ENCODE results near the gene TSHZ1. TPM values are rescaled to one million over a fixed set of nuclear protein-coding genes. Genes with fewer than 3 reads are reported as not detected.
A peak's percentile ranks its signal among the peaks of the same experiment; 100 is the strongest.

TSHZ1 gene
- total and polyA plus RNA-seq, 4 experiments from 2014 or later, result 0.84 to 32.0 (median 18.3) TPM

DNA sequence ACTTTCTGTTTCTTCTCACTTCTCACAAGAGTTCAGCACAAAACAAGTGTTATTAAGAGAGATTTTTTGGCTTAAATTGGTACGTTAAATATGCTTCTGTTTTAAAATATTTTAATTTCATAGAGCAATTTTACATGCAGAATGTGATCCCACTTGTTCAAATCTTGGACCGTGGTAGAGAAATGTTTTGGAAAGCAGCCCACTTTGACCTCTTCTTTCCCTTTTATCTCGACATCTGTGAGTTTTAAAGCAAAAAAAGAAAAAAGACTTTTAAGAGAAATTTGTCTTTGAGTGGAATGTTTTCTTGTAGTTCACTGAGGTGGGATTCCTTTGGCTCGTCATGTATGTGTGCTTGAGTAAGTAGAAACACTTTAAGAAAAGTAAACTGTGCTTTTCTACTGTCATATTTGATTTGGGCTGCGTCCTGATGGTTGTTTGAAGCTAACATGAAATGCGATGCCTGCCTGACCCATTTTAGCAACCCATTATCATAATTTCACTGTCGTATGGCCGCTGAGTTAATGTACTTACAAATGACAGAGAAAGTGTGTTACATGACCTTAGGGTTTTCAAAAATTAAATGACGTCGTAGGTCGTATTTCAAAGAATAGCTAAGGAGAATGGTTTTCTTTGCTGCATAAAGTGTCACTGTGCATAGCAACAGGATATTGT is 54.5 kb downstream of the TSHZ1 start:
- H3K4me1 Mint-ChIP-seq, result peaks cover 36 to 76% (median 55%) of the 10 kb centered on the region in 4 donors
- intact Hi-C loops (cut with micrococcal nuclease), result no loop called here
- Histone ChIP-seq H3K4me3 (ENCODE audit: low read length in 2 of 2) (no peak overlapping the region), H3K9me3 (ENCODE audit: control insufficient read depth in 1 of 2, low read length in 2 of 2) (no peaks in the 10 kb centered on the region), H3K27me3 (ENCODE audit: insufficient read depth, low read length) (no peaks in the 10 kb centered on the region), H3K4me1 (ENCODE audit: insufficient read depth, low read length) (peaks cover 9% of the 10 kb centered on the region), H3K27ac (ENCODE audit: low read depth, low read length) (no peak overlapping the region), H3K36me3 (ENCODE audit: insufficient read depth, low read length) (no peaks in the 10 kb centered on the region)
- H3K36me3 Mint-ChIP-seq, result peaks cover 0 to 2% of the 10 kb centered on the region in 2 donors
- POLR2A ChIA-PET (ENCODE audit: partially characterized antibody), result no interaction called here
- no peak overlapping the region for H3K4me3 Mint-ChIP-seq
- peaks cover 0 to 1% (median 0%) of the 10 kb centered on the region in 8 donors for H3K9me3 Mint-ChIP-seq
- peak overlapping the region in 1 of 7 donors; percentile 3 for H3K27ac Mint-ChIP-seq
- CTCF ChIA-PET (ENCODE audit: partially characterized antibody), result no interaction called here
- no peaks in the 10 kb centered on the region for H3K27me3 Mint-ChIP-seq
- no peak for DNase-seq

DNA sequence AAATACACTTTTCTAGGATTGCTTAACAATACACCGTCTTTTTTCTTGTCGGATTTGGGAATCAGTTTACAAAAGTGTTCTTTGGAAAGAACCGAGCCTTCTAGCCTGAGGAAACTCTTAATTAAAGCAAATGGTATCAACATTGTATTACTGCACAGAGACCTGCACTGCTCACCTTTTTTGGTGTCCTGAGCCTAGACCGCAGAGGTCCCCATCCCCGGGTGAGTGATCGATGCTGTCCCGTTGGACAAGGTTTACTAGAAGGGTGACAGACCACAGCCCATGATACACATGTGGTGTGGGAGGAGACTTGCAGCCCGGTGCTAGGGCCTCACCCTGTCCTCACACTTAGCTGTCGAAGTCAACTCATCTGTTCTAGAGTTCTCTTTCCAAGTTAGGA is 55.3 kb downstream of the TSHZ1 start:
- CTCF ChIA-PET (ENCODE audit: partially characterized antibody), result no interaction called here
- peaks cover 0 to 1% (median 0%) of the 10 kb centered on the region in 8 donors for H3K9me3 Mint-ChIP-seq
- H3K27ac Mint-ChIP-seq, result no peak overlapping the region
- H3K27ac ChIP-seq (ENCODE audit: low read depth, low read length), result no peak overlapping the region
- H3K4me1 Mint-ChIP-seq, result peaks cover 32 to 77% (median 56%) of the 10 kb centered on the region in 4 donors
- DNase-seq, result no peak
- H3K4me3 ChIP-seq (ENCODE audit: low read length in 2 of 2), result no peak overlapping the region
- no peaks in the 10 kb centered on the region for H3K27me3 Mint-ChIP-seq
- H3K27me3 ChIP-seq (ENCODE audit: insufficient read depth, low read length), result no peaks in the 10 kb centered on the region
- peaks cover 0 to 2% of the 10 kb centered on the region in 2 donors for H3K36me3 Mint-ChIP-seq
- no peaks in the 10 kb centered on the region for H3K9me3 ChIP-seq (ENCODE audit: control insufficient read depth in 1 of 2, low read length in 2 of 2)
- no peak overlapping the region for H3K4me3 Mint-ChIP-seq
- POLR2A ChIA-PET (ENCODE audit: partially characterized antibody), result interaction anchor here (1.2 kb wide), 1 partner anchor 55 kb away, joined by 3 read pairs; the partner anchor contains the start of gene TSHZ1
- no peaks in the 10 kb centered on the region for H3K36me3 ChIP-seq (ENCODE audit: insufficient read depth, low read length)
- peaks cover 9% of the 10 kb centered on the region for H3K4me1 ChIP-seq (ENCODE audit: insufficient read depth, low read length)
- intact Hi-C loops (cut with micrococcal nuclease), result no loop called here

DNA sequence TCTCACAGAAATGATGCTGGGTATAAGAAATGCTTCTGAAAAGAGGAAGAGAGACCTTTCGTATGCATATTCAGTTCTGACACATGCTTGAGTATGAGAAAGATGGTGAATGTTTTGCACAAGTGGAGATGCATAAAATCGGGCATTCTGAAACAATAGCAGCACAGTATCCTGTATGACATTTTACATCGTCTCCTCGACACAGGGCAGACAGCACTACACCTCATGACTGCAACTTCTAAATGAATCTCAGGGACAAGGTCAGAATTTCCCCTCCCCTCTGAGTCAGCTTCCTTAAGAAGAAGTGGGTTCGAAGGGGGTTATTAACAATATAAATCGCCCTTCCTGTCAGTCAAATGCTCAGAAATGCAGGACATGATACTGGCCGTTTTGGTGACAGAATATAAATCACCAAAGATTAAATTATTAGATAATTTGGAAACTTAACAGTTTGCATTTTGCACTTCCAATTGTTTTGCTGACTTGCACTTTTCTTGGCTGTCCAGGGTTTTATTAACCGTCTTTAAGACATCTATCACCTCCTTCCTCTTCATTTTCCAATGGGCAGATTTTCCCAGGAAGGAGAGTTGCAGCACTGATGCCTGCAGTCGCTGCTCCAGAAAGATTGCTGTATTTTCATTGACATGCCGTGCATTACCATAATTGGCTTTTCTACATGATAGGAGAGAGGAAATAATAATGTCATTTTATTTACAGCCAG is 57.2 kb downstream of the TSHZ1 start:
- intact Hi-C loops (cut with micrococcal nuclease), result no loop called here
- Mint-ChIP-seq H3K27me3 (no peaks in the 10 kb centered on the region), H3K27ac (peak overlapping the region in 1 of 7 donors; percentile 25), H3K4me3 (no peak overlapping the region), H3K4me1 (peaks cover 30 to 79% (median 56%) of the 10 kb centered on the region in 4 donors), H3K9me3 (no peaks in the 10 kb centered on the region), H3K36me3 (peaks cover 0 to 2% of the 10 kb centered on the region in 2 donors)
- ChIA-PET CTCF (ENCODE audit: partially characterized antibody) (no interaction called here), POLR2A (ENCODE audit: partially characterized antibody) (no interaction called here)
- no peak overlapping the region for H3K27ac ChIP-seq (ENCODE audit: low read depth, low read length)
- H3K4me1 ChIP-seq (ENCODE audit: insufficient read depth, low read length), result peaks cover 6% of the 10 kb centered on the region
- no peaks in the 10 kb centered on the region for H3K9me3 ChIP-seq (ENCODE audit: control insufficient read depth in 1 of 2, low read length in 2 of 2)
- no peaks in the 10 kb centered on the region for H3K27me3 ChIP-seq (ENCODE audit: insufficient read depth, low read length)
- H3K4me3 ChIP-seq (ENCODE audit: low read length in 2 of 2), result no peak overlapping the region
- DNase-seq, result no peak
- H3K36me3 ChIP-seq (ENCODE audit: insufficient read depth, low read length), result no peaks in the 10 kb centered on the region

DNA sequence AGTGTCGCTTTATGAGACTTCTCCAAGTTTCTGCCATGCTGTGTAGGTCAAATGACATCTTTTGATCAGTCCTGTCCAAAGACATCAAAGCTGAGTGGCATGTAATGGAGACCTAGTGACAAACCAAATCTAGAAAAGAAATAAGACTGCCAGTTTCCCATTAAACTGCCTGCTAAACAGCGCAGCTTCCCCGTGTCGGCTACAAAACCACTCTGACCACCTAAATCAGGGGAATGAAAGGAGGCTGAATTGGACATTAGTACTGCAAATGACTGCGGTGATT is 57.7 kb downstream of the TSHZ1 start:
- Histone ChIP-seq H3K27me3 (ENCODE audit: insufficient read depth, low read length) (no peaks in the 10 kb centered on the region), H3K4me1 (ENCODE audit: insufficient read depth, low read length) (peaks cover 6% of the 10 kb centered on the region), H3K27ac (ENCODE audit: low read depth, low read length) (no peak overlapping the region), H3K9me3 (ENCODE audit: control insufficient read depth in 1 of 2, low read length in 2 of 2) (no peaks in the 10 kb centered on the region), H3K4me3 (ENCODE audit: low read length in 2 of 2) (no peak overlapping the region), H3K36me3 (ENCODE audit: insufficient read depth, low read length) (no peaks in the 10 kb centered on the region)
- no peak overlapping the region for H3K4me3 Mint-ChIP-seq
- H3K27me3 Mint-ChIP-seq, result no peaks in the 10 kb centered on the region
- intact Hi-C loops (cut with micrococcal nuclease), result no loop called here
- H3K27ac Mint-ChIP-seq, result no peak overlapping the region
- no peaks in the 10 kb centered on the region for H3K9me3 Mint-ChIP-seq
- DNase-seq, result no peak
- H3K36me3 Mint-ChIP-seq, result peaks cover 0 to 2% of the 10 kb centered on the region in 2 donors
- ChIA-PET CTCF (ENCODE audit: partially characterized antibody) (no interaction called here), POLR2A (ENCODE audit: partially characterized antibody) (no interaction called here)
- peaks cover 30 to 81% (median 57%) of the 10 kb centered on the region in 4 donors for H3K4me1 Mint-ChIP-seq

DNA sequence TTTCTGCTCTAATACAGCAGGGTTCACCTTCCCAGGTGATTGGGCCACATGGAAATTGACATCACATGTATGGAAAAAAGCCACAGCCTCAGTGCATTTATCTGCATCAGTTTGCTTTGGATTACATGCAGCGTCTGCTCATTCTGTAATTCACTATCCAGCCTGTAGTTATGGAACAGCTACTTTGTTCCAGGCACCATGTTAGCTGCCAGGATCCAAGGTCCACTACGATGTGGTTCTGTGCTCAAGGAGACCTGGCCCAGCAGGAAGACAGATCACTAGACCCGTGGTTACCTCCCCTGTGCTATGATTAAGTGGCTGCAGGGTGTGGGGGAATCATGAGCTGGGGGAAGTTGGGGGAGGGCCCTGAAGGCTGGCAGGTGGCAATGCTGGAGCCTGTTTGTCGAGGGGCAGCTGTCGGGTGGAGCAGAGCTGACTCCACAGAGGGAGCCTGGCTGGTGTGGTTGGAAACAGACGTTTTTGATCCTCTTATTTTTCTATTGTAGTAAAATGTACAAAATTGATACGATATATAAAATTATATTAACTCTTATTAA is 58.6 kb downstream of the TSHZ1 start:
- ChIA-PET CTCF (ENCODE audit: partially characterized antibody) (no interaction called here), POLR2A (ENCODE audit: partially characterized antibody) (no interaction called here)
- intact Hi-C loops (cut with micrococcal nuclease), result no loop called here

DNA sequence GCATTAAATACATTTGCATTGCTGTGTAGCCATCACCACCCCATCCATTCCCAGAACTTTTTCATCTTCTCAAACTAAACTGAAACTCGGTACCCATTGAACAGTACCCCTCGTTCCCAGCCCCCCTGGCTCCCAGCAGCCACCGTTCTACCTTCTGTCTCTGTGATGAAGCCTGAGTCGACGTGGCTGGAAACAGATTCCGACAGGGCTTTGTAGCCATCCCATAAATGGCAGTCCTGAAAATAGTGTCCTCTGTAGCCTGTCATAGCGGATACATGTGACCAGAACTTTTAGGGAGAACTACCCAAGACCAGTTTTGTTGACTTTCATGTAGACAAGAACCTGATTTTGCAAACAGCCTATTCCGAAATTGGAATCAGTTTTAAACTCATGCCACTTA is 59.1 kb downstream of the TSHZ1 start:
- H3K4me3 ChIP-seq (ENCODE audit: low read length in 2 of 2), result no peak overlapping the region
- H3K36me3 ChIP-seq (ENCODE audit: insufficient read depth, low read length), result no peaks in the 10 kb centered on the region
- peaks cover 0 to 2% of the 10 kb centered on the region in 2 donors for H3K36me3 Mint-ChIP-seq
- intact Hi-C loops (cut with micrococcal nuclease), result no loop called here
- H3K9me3 Mint-ChIP-seq, result no peaks in the 10 kb centered on the region
- no peak overlapping the region for H3K27ac Mint-ChIP-seq
- ChIA-PET POLR2A (ENCODE audit: partially characterized antibody) (no interaction called here), CTCF (ENCODE audit: partially characterized antibody) (no interaction called here)
- H3K27me3 ChIP-seq (ENCODE audit: insufficient read depth, low read length), result no peaks in the 10 kb centered on the region
- H3K9me3 ChIP-seq (ENCODE audit: control insufficient read depth in 1 of 2, low read length in 2 of 2), result no peaks in the 10 kb centered on the region
- no peaks in the 10 kb centered on the region for H3K27me3 Mint-ChIP-seq
- H3K4me3 Mint-ChIP-seq, result peak overlapping the region in 1 of 8 donors; percentile 11
- DNase-seq, result no peak
- H3K27ac ChIP-seq (ENCODE audit: low read depth, low read length), result no peak overlapping the region
- H3K4me1 Mint-ChIP-seq, result peaks cover 29 to 78% (median 55%) of the 10 kb centered on the region in 4 donors
- H3K4me1 ChIP-seq (ENCODE audit: insufficient read depth, low read length), result peaks cover 6% of the 10 kb centered on the region

More for the DNA sequence above, 58.6 kb downstream of the TSHZ1 start:
- Mint-ChIP-seq H3K4me3 (no peak overlapping the region), H3K9me3 (no peaks in the 10 kb centered on the region), H3K27me3 (no peaks in the 10 kb centered on the region), H3K4me1 (peaks cover 30 to 81% (median 56%) of the 10 kb centered on the region in 4 donors), H3K36me3 (peaks cover 0 to 2% of the 10 kb centered on the region in 2 donors), H3K27ac (no peak overlapping the region)
- no peak for DNase-seq
- no peaks in the 10 kb centered on the region for H3K27me3 ChIP-seq (ENCODE audit: insufficient read depth, low read length)
- no peak overlapping the region for H3K27ac ChIP-seq (ENCODE audit: low read depth, low read length)
- H3K36me3 ChIP-seq (ENCODE audit: insufficient read depth, low read length), result no peaks in the 10 kb centered on the region
- no peaks in the 10 kb centered on the region for H3K9me3 ChIP-seq (ENCODE audit: control insufficient read depth in 1 of 2, low read length in 2 of 2)
- no peak overlapping the region for H3K4me3 ChIP-seq (ENCODE audit: low read length in 2 of 2)
- H3K4me1 ChIP-seq (ENCODE audit: insufficient read depth, low read length), result peaks cover 6% of the 10 kb centered on the region

DNA sequence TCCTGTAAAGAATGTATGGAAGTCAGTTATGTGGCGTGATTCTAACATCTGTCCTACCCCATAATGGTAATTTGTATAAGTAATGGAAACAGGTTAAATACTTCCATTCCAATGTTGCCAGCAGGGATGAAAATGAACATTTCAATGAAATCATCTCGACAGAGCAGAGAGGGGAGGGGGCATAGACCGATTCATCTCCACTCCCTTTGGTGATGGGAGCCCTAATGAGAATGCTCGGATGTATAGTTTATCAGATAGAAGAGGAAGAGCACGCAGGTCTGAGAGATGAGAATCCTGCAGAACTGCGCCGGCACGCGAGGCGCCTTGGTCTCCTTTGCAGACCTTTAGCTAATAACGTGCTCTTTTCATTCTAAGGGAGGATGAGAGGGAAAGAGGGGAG is 61.4 kb downstream of the TSHZ1 start:
- H3K9me3 ChIP-seq (ENCODE audit: control insufficient read depth in 1 of 2, low read length in 2 of 2), result no peaks in the 10 kb centered on the region
- H3K36me3 ChIP-seq (ENCODE audit: insufficient read depth, low read length), result no peaks in the 10 kb centered on the region
- H3K27ac Mint-ChIP-seq, result peak overlapping the region in 2 of 7 donors; percentile 15 to 53
- no peaks in the 10 kb centered on the region for H3K27me3 ChIP-seq (ENCODE audit: insufficient read depth, low read length)
- H3K27me3 Mint-ChIP-seq, result no peaks in the 10 kb centered on the region
- ChIA-PET CTCF (ENCODE audit: partially characterized antibody) (no interaction called here), POLR2A (ENCODE audit: partially characterized antibody) (no interaction called here)
- no peak overlapping the region for H3K4me3 ChIP-seq (ENCODE audit: low read length in 2 of 2)
- peak in 1 of 5 donors; percentile 13 for DNase-seq
- intact Hi-C loops (cut with micrococcal nuclease), result no loop called here
- peaks cover 0 to under 1% (median 0%) of the 10 kb centered on the region in 8 donors for H3K9me3 Mint-ChIP-seq
- H3K4me3 Mint-ChIP-seq, result no peak overlapping the region
- peaks cover 0 to 2% of the 10 kb centered on the region in 2 donors for H3K36me3 Mint-ChIP-seq
- peaks cover 34 to 87% (median 64%) of the 10 kb centered on the region in 4 donors for H3K4me1 Mint-ChIP-seq
- peaks cover 13% of the 10 kb centered on the region for H3K4me1 ChIP-seq (ENCODE audit: insufficient read depth, low read length)
- no peak overlapping the region for H3K27ac ChIP-seq (ENCODE audit: low read depth, low read length)
